ENCODE results near the gene SELENON. TPM values are rescaled to one million over a fixed set of nuclear protein-coding genes. Genes with fewer than 3 reads are reported as not detected.

Gene SELENON
- total and polyA plus RNA-seq, 9 of the 15 experiments (the other 6 are each of a cell fraction or from before 2014, with no cell fraction given) = 0.43 to 26.7 (median 7.0) TPM

- TF ChIP-seq CXXC5 (CRISPR knock-in tag; IDR thresholded peaks at IDR 0.05) (peak; percentile 98), MAFF (IDR thresholded peaks at IDR 0.05; ENCODE audit: low read length) (no peak), ILF3 (IDR thresholded peaks at IDR 0.05; ENCODE audit: borderline replicate concordance) (no peak), ZFP36 (IDR thresholded peaks at IDR 0.05; ENCODE audit: low read depth, low read length, partially characterized antibody) (peak; percentile 19), RERE (CRISPR knock-in tag; IDR thresholded peaks at IDR 0.05; ENCODE audit: borderline replicate concordance) (no peak; the same call in 1 of the 2 replicates), PRPF4 (IDR thresholded peaks at IDR 0.05; ENCODE audit: insufficient read depth, low read depth, low read length, poor library complexity, severe bottlenecking) (no peak), CCAR2 (IDR thresholded peaks at IDR 0.05; ENCODE audit: low read depth, low read length) (no peak), FOXO4 (CRISPR knock-in tag; IDR thresholded peaks at IDR 0.05) (no peak), ZNF143 (CRISPR knock-in tag; IDR thresholded peaks at IDR 0.05) (no peak), HMGXB4 (CRISPR knock-in tag; IDR thresholded peaks at IDR 0.05) (peak; percentile 85; the same call in 1 of the 2 replicates)
- TF ChIP-seq, protein P1, sequence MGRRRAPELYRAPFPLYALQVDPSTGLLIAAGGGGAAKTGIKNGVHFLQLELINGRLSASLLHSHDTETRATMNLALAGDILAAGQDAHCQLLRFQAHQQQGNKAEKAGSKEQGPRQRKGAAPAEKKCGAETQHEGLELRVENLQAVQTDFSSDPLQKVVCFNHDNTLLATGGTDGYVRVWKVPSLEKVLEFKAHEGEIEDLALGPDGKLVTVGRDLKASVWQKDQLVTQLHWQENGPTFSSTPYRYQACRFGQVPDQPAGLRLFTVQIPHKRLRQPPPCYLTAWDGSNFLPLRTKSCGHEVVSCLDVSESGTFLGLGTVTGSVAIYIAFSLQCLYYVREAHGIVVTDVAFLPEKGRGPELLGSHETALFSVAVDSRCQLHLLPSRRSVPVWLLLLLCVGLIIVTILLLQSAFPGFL (CRISPR knock-in tag; IDR thresholded peaks at IDR 0.05) = no peak
Observed at GRCh38 chr1:25858906-25859789, 59.2 kb downstream of the SELENON start, which contains the start of gene AUNIP (continued).

All from K562 (cell line).